ENCODE results near the gene IFNB1.

Gene IFNB1

DNA sequence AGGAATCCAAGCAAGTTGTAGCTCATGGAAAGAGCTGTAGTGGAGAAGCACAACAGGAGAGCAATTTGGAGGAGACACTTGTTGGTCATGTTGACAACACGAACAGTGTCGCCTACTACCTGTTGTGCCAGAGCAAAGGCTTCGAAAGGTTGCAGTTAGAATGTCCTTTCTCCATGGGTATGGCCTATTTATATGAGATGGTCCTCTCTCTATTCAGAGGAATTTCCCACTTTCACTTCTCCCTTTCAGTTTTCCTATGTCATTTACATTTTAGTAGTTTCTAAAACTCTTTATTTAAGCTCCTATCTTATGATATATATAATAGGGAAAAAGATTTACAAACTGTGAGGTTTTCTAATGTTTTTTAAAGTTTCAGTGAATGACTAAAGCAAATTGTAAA, at the start of gene IFNB1:
Gene IFNB1, minus strand, starts transcription at position 162 of the 400 bp plus-strand sequence. Its CDS starts 73 bp downstream, at position 89.
- peaks cover 12% of the 10 kb centered on the region for H3K27me3 Mint-ChIP-seq (ENCODE audit: low read depth)
- H3K27ac Mint-ChIP-seq: no peak within 1 kb of the TSS
- H3K9me3 Mint-ChIP-seq: peaks cover 4% of the 10 kb centered on the region
- peaks cover 1% of the 10 kb centered on the region for H3K36me3 Mint-ChIP-seq (ENCODE audit: low read depth)
- H3K4me3 Mint-ChIP-seq: no peak within 1 kb of the TSS
- no peak for DNase-seq (ENCODE audit: low spot score)
- H3K4me1 Mint-ChIP-seq (ENCODE audit: low read depth): peaks cover 23% of the 10 kb centered on the region

DNA sequence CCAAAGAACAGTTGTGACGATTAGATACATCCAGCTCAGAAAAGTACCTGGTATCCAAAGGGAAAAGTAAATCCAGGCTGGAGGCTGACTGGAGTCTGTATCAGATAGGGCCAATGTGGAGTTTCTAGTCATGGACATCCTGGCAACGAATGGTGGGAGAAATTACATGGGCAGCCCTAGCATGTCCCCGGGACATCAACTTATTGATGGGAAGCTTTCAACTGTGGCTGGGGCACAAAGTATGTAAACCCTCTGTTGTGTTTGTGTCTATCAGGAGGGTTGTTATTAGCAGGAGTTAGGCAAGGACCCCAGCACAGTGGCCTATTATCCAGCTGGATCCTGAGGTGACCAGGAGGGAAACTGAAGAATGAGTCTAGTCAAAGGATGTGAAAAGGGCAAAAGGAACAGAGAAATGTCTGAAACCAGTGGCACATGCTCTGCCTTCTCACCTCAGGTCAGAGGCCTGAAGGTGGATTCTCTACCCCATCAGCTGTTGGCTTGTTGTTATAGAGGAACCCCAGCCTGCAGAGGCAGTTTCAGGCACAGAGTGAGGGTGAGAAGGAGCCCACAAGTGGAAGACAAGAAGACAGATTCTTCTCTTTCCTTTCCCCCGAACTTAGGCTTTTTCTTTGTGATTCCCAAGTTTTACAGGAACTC, 44.0 kb upstream of the IFNB1 start:
- H3K36me3 Mint-ChIP-seq (ENCODE audit: low read depth): no peaks in the 10 kb centered on the region
- no peak for DNase-seq (ENCODE audit: low spot score)
- H3K27ac Mint-ChIP-seq: no peak overlapping the region
- H3K9me3 Mint-ChIP-seq: peaks cover 6% of the 10 kb centered on the region
- H3K4me3 Mint-ChIP-seq: no peak overlapping the region
- peaks cover 43% of the 10 kb centered on the region for H3K27me3 Mint-ChIP-seq (ENCODE audit: low read depth)
- H3K4me1 Mint-ChIP-seq (ENCODE audit: low read depth): peaks cover 3% of the 10 kb centered on the region

DNA sequence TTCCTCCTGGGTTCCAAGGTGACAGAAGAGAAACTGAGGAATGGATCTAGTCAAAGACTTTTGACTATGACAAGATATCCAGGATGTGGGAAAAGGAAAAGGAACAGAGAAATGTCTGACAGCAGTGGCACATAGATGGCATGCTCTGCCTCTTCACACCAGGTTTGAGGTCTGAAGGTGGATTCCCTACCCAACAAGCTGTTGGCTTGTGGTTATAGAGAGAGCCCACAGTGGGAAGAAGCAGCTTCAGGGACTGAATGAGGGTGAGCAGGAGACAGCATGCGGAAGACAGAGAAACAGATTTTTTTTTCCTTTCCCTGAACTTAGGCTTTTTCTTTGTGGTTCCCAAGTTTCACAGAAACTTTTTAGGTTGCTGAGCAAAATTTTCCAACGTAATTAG, 43.3 kb upstream of the IFNB1 start:
- Mint-ChIP-seq H3K4me1 (ENCODE audit: low read depth) (peaks cover 3% of the 10 kb centered on the region), H3K36me3 (ENCODE audit: low read depth) (no peaks in the 10 kb centered on the region), H3K27me3 (ENCODE audit: low read depth) (peaks cover 42% of the 10 kb centered on the region), H3K9me3 (no peaks in the 10 kb centered on the region), H3K27ac (no peak overlapping the region), H3K4me3 (no peak overlapping the region)
- no peak for DNase-seq (ENCODE audit: low spot score)

DNA sequence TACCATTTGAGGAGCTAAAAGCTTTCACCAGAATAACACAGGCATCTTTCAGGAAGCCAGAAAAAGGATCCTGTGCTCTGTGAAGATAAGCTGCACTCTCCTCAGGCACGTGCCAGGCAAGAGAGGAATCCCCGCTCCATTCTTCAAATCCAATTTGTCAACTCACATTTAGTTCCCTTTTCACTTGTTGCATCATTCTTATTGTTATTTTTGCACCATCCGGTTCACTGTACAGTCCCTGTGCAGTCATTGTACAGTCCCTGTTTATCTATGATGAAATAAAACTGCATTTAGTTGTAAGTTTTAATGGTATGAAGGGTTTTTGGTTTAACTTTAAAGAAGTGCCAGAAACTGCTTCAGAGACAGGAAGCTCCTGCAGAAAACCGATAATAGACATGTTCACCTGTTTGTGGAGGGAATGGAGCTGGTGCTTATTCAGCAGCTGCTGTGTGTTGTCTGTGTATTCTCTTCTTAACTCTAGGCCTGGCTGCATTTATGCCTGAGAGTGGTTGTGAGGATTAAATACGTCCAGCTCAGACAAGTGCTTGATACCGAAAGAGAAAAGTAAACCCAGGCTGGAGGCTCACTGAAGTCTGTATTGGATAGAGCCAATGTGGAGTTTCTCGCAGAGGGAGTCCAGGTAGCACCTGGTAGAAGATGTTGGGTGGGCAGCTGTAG, 41.5 kb upstream of the IFNB1 start:
- no peak overlapping the region for H3K27ac Mint-ChIP-seq
- no peak for DNase-seq (ENCODE audit: low spot score)

DNA sequence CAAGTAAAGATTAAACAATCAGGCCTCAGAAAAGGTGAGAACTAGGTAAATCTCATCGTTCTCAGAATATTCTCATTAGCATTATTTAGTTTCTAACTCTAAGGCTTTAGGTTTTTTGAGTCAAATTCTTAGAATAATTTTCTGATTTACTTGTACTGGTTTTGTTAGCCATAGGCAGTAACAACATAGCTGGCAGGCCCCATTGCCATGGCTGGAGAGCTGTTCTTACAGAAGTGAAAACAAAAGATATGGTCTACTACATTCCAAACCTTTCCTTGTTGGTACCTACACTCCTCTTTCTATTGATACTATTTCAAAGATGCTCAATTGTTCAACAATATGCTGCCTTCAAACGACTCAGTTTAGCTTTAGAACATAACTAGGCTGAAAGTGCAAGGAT, 36.6 kb upstream of the IFNB1 start:
- no peak overlapping the region for H3K4me3 Mint-ChIP-seq
- H3K9me3 Mint-ChIP-seq: no peaks in the 10 kb centered on the region

More for the DNA sequence above, 41.5 kb upstream of the IFNB1 start:
- no peaks in the 10 kb centered on the region for H3K9me3 Mint-ChIP-seq
- H3K27me3 Mint-ChIP-seq (ENCODE audit: low read depth): peaks cover 39% of the 10 kb centered on the region
- peaks cover 3% of the 10 kb centered on the region for H3K4me1 Mint-ChIP-seq (ENCODE audit: low read depth)
- H3K4me3 Mint-ChIP-seq: no peak overlapping the region
- H3K36me3 Mint-ChIP-seq (ENCODE audit: low read depth): no peaks in the 10 kb centered on the region

DNA sequence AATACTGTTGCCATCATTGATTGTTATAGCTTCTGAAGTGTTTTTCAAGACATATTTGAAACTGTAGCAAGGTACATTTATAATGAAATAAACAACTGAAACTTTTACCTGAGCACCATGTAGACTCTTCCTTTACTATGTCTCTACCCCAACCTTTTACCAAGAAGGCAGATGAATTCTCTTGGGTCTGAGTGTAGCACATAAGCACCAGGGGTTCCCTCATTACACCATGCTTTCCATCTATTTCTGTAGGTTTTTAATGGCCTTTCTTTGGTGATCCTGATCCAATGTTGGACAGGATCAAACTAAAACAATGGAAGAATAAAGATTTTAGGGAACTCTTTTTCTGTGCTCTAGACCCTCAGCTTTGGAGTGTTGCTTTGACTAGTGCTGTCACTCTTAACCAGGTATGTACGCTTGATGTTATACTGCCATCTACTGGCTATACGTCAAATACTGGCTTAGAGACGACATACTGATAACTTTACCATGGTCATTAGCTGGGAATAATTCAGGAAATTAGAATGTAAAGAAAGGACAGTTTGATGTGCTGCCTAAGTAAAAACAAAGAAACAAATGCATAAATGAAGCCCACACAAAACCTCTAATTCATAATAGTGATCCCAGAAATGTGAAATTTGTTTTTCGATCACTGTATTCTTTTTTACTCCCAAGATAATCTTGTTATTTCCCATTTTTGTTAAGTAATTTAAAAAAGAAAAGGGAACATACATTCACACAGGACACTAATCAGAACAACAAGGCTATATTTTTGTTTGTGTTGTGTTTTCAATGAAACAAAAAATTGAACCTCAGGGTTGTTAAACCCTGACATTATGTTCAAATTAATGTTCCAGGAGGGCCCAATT, 33.2 kb upstream of the IFNB1 start:
- Mint-ChIP-seq H3K4me1 (ENCODE audit: low read depth) (no peaks in the 10 kb centered on the region), H3K4me3 (no peak overlapping the region), H3K9me3 (no peaks in the 10 kb centered on the region), H3K27me3 (ENCODE audit: low read depth) (peaks cover 17% of the 10 kb centered on the region), H3K36me3 (ENCODE audit: low read depth) (no peaks in the 10 kb centered on the region), H3K27ac (no peak overlapping the region)
- DNase-seq (ENCODE audit: low spot score): no peak

More for the DNA sequence above, 36.6 kb upstream of the IFNB1 start:
- H3K4me1 Mint-ChIP-seq (ENCODE audit: low read depth): no peaks in the 10 kb centered on the region
- no peak for DNase-seq (ENCODE audit: low spot score)
- H3K27me3 Mint-ChIP-seq (ENCODE audit: low read depth): peaks cover 38% of the 10 kb centered on the region
- no peak overlapping the region for H3K27ac Mint-ChIP-seq
- H3K36me3 Mint-ChIP-seq (ENCODE audit: low read depth): no peaks in the 10 kb centered on the region

DNA sequence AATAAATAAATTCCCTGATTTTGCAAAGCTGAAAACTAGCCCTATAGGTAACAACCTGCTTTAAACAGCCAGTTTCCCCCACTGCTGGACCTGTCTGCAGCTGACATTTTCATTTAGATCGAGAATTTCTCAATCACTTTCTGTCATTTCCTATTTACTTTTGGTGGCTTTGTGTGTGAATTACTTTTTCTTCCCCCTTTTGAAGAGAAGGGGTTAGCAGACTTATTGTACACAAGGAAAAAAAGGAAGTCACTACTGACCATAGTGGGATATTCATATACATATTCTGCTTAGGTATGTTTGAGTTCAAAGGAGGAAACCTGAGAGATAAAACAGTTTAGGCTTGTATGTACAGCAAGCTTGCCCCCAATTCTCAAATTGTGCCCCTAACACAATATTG, 27.0 kb upstream of the IFNB1 start:
- Mint-ChIP-seq H3K36me3 (ENCODE audit: low read depth) (no peaks in the 10 kb centered on the region), H3K27me3 (ENCODE audit: low read depth) (peaks cover 17% of the 10 kb centered on the region), H3K4me1 (ENCODE audit: low read depth) (peaks cover 11% of the 10 kb centered on the region), H3K27ac (no peak overlapping the region), H3K9me3 (no peaks in the 10 kb centered on the region), H3K4me3 (no peak overlapping the region)
- no peak for DNase-seq (ENCODE audit: low spot score)

DNA sequence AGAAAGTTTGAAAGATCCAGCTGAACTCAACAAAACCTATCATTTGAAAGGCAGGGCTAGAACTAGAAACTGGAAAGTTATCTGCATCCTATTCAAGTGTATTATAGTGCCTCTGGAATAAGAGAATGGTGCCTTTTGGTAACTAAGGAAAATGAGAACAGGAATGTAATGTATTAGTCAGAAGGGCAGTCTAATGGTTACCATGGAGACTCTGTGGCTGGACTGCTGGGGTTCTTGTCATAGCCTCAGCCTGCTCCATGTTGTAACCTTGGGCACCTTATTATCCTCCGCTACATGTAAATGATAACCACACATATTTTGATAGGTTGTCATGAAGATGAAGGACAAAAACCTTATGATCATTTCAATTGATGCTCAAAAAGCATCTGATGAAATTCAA, 24.6 kb upstream of the IFNB1 start:
- Mint-ChIP-seq H3K27ac (no peak overlapping the region), H3K36me3 (ENCODE audit: low read depth) (no peaks in the 10 kb centered on the region), H3K27me3 (ENCODE audit: low read depth) (peaks cover 15% of the 10 kb centered on the region), H3K4me3 (no peak overlapping the region), H3K4me1 (ENCODE audit: low read depth) (peaks cover 14% of the 10 kb centered on the region), H3K9me3 (peaks cover 2% of the 10 kb centered on the region)
- no peak for DNase-seq (ENCODE audit: low spot score)

DNA sequence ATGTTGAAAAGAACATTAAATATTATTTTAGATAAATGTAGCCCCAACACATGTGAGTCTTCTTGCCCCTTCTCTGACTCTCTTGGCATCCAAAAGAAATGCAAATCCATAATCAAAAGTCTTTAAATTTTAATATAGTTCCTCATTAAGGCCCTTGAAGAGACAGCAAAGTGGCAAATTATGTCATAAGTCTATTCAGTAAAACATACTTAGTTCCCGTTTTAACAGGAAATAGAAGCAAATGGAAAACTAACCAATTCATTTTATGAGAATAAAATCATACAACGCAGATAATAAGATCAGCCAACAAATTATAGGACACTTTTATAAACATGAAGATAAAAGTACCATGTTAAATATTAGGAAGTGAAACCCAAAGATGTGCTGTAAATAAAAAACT, 20.1 kb upstream of the IFNB1 start:
- H3K27me3 Mint-ChIP-seq (ENCODE audit: low read depth): peaks cover 4% of the 10 kb centered on the region
- no peaks in the 10 kb centered on the region for H3K36me3 Mint-ChIP-seq (ENCODE audit: low read depth)
- no peak overlapping the region for H3K4me3 Mint-ChIP-seq
- peaks cover 4% of the 10 kb centered on the region for H3K9me3 Mint-ChIP-seq
- no peak overlapping the region for H3K27ac Mint-ChIP-seq
- DNase-seq (ENCODE audit: low spot score): no peak
- H3K4me1 Mint-ChIP-seq (ENCODE audit: low read depth): peaks cover 28% of the 10 kb centered on the region

DNA sequence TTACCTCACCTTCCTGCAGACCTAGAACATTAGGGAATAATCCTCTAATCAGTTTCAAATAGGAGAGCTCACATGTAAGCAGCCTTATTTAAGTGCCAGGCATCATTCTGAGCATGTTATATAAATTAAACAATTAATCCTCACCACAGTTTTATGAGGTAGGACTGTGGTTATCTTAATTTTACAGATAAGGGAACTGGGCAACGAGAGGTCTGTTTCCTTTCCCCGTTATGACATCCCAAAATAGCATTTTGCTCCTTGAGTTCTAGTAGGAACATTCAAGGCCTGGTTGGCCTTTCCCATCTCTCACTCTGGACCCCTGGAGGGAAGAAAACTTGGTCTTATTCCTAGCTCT, 19.1 kb upstream of the IFNB1 start:
- Mint-ChIP-seq H3K4me3 (peak overlapping the region; percentile 75), H3K36me3 (ENCODE audit: low read depth) (peaks cover 2% of the 10 kb centered on the region), H3K27ac (peak overlapping the region; percentile 82), H3K9me3 (peaks cover 4% of the 10 kb centered on the region), H3K27me3 (ENCODE audit: low read depth) (no peaks in the 10 kb centered on the region), H3K4me1 (ENCODE audit: low read depth) (peaks cover 31% of the 10 kb centered on the region)
- DNase-seq (ENCODE audit: low spot score): no peak

DNA sequence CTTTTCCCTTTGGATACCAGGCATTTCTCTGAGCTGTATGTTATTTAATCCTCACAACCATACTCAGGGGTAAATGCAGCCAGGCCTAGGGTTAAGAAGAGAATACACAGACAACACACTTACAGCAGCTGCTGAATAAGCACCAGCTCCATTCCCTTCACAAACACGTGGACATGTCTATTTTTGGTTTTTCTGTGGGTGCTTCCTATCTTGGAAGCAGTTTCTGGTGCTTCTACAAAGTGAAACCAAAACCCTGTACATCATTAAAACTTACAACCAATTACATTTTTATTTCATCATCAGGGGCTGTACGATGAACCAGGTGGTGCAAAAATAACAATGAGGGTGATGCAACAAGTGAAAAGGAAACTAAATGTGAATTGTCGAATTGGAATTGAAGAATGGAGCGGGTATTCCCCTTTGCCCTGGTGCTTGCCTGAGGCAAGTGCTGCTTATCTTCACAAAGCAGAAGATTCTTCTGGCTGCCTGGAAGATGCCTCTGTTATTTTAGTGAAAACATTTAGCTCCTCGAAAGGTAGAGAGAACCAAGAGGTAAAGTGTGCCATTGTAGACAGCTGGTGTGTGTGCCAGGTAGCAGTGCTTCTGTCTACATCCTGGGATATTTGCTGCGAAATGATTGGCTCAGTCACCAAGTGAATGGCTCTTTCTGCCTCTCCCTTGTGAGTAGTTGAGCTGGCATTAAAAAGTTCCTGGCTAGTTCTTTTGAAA, 18.6 kb upstream of the IFNB1 start:
- H3K27ac Mint-ChIP-seq: peak overlapping the region; percentile 82
- peak overlapping the region; percentile 75 for H3K4me3 Mint-ChIP-seq
- H3K4me1 Mint-ChIP-seq (ENCODE audit: low read depth): peaks cover 34% of the 10 kb centered on the region
- H3K36me3 Mint-ChIP-seq (ENCODE audit: low read depth): peaks cover 2% of the 10 kb centered on the region
- no peaks in the 10 kb centered on the region for H3K27me3 Mint-ChIP-seq (ENCODE audit: low read depth)
- DNase-seq (ENCODE audit: low spot score): peak; percentile 30
- H3K9me3 Mint-ChIP-seq: peaks cover 4% of the 10 kb centered on the region

DNA sequence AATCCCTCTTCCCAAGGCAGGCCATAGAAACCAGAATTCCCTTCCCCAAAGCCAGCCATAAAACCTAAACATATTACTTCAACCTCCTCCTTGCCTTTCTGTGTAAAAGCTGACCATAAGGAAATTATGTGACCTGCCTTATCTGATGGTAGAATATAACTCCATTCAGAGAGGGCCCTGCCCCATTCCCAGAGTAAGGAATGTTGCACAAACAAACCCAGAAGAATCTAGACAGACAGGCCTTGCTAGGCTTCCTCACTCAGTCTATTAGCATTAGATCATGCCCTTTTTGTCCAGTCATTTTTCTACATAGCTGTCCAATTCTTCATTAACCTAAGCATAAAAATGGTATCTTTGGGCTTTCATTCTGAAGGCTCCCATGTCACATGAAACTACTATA, 17.8 kb upstream of the IFNB1 start:
- Mint-ChIP-seq H3K9me3 (peaks cover 4% of the 10 kb centered on the region), H3K4me1 (ENCODE audit: low read depth) (peaks cover 33% of the 10 kb centered on the region), H3K27ac (peak overlapping the region; percentile 82), H3K36me3 (ENCODE audit: low read depth) (peaks cover 2% of the 10 kb centered on the region), H3K4me3 (no peak overlapping the region), H3K27me3 (ENCODE audit: low read depth) (peaks cover 4% of the 10 kb centered on the region)
- DNase-seq (ENCODE audit: low spot score): no peak

DNA sequence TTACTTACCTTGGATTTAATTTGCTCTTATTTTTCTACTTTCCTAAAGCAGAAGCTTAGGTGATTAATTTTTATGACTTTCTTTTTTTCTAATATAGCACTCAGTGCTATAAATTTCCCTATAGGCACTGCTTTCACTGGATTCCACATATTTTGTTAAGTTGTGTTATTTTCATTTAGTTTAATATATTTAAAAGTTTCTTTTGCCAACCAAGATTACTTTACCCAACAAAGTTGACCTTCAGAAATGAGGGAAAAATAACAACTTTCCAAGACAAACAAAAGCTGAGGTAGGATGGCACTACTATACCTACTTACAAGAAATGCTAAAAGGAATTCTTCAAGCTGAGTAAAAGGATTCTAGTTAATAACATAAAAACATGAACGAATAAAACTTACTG, 8.8 kb upstream of the IFNB1 start:
- no peak for DNase-seq (ENCODE audit: low spot score)
- Mint-ChIP-seq H3K4me3 (no peak overlapping the region), H3K27ac (no peak overlapping the region), H3K27me3 (ENCODE audit: low read depth) (peaks cover 6% of the 10 kb centered on the region), H3K4me1 (ENCODE audit: low read depth) (peaks cover 23% of the 10 kb centered on the region), H3K36me3 (ENCODE audit: low read depth) (no peaks in the 10 kb centered on the region), H3K9me3 (peaks cover 5% of the 10 kb centered on the region)
